HG03521 (cell line): ENCODE data around the gene FBXW5.

Experiments
- ATAC-seq: cut with Tn5 transposase; IDR thresholded peaks from one replicate; pipeline ENCODE4 v1.9.1; 2021; ENCODE audit warnings: mild to moderate bottlenecking, moderate library complexity; ENCODE audit not compliant: unreplicated experiment

Gene FBXW5

DNA sequence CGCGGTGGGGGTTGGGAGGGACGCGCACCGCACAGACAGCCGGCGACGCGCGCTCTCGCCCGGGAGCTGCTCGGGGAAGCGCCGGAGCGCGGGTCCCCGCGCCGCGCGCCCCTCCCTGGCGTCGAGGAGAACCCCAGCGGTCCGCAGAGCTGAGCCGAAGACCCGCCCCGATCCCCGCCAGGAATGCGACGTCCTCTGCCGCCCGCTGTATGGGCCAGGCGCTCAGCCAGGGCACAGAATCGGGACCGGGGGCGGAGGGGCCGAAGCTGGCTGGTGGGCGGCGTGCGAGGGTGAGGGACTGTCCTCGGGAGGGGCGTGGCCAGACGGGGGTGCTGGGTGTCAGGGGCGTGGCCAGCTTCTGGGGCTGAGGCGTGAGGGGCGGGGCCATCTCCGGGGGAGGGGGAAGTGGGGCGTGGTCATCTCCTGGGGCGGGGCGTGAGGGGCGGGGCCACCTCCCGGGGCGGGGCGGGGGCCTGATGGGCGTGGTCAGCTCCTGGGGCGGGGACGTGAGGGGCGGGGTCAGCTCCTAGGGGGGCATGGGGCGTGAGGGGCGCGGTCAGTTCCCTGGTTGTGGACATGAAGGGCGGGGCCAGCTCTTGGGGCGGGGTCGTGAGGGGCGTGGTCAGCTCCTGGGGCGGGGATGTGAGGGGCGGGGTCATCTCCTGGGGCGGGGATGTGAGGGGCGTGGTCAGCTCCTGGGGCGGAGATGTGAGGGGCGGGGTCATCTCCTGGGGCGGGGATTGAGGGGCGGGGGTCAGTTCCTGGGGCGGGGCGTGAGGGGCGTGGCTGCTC is 33.7 kb upstream of the FBXW5 start:
- ATAC-seq, result no peak

DNA sequence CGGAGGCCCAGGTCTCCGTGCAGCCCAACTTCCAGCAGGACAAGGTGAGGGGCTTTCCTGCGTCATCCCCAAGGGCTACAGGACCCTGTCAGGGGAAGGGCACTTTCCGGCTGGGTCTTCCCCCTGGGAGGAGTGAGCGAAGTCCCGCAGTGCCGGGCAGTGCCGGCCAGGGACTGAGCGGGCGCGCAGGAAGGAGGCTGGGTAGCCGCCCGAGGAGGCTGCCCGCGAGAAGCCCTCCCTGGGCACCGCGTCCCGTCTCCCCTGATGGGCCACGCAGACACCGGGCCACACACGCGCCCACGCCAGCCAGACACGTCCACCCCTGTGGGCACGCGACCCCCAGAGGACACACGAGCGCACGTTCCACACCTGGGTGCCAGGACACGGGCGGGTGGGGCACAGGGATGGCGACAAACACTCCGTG is 33.1 kb upstream of the FBXW5 start:
- no peak for ATAC-seq

DNA sequence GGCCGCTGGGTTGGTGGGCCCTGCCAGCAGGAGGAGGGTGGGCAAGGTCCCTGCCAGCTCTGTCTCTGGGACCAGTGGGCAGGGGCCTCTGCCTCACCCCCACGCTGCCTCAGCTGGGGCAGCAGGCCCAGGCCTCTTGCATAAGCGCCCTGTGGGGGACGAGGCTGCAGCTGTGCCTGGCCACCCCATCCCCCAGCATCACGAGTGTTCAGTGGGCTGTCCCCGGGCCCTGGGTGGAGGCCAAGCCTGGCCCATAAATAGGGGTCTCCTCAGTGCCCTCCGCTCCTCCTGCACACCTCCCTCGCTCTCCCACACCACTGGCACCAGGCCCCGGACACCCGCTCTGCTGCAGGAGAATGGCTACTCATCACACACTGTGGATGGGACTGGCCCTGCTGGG is 32.7 kb upstream of the FBXW5 start, which contains the start of gene PTGDS:
Gene PTGDS, plus strand, starts transcription at position 282 of the 400 bp plus-strand sequence. Its CDS starts 75 bp downstream, at position 357.
- no peak for ATAC-seq

DNA sequence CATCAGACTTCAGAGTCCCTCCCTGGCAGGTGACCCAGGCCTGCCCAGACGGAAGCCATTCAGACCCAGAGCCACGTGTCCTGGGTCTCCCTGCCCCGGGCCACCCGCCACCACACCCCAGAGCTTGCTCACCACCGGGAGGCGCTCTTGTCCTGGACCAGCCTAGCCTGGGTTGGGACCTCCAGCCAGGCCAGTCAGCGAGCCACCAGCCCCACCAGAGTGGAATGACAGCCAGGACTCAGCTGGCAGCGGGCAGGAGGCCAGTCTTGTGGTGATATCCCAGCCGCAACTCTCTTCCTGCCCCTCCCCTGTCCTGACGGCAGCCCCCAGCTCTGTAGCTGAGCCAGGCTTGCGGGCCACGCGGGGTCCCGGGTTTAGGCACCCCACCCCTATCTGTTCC is 31.1 kb upstream of the FBXW5 start:
- ATAC-seq, result no peak

GRCh38 chr9:136974817-136975535 is 30.4 kb upstream of the FBXW5 start:
- no peak for ATAC-seq

DNA sequence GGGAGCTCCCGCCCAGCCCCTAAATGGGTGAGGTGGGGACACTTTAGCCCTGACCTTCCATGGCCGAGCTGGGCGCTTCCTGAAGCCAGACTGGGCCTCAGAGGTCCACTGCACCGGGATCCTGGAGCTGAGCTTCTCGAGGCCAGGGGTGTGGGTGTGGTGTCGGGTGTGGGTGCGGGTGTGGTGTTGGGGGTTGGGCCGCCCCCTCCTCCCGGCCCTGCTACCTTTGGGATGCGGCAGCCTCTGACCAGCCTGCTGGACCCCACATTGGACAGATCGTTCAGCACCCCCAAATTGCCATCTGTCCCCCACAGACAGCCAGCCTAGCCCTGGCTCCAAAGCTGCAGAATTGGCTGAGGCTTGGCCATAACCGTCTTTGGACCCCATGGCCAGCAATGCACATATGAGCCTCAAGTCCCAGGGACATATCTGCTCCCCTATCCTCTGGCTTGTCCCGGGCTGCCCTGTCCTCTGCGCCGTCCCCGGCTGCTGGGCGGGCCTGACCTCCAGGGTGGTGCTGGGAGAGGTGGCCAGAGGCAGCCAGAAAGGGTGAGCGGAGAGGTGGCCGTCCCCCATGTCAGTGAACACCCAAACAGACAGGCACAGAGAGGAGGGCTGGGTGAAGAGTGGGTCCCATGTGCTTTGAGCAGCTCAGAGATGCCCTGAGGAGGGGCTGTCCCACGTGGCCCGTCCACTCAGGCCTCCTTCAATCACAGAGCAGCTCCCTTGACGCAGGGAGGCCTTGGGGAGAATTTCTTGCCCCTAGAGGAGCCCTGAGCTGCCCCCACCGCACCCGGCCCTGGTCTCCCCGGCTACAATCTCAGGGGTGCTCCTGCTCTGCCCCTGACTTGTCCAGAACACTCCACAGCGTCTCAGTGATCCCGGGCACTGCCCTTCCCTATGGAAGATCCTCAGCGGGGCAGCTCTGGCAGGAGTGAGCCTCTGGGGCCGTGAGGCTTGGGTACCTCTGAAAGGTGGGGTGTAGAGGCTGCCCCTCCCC is 29.4 kb upstream of the FBXW5 start:
- no peak for ATAC-seq

GRCh38 chr9:136972743-136973142 is 28.2 kb upstream of the FBXW5 start:
- no peak for ATAC-seq

GRCh38 chr9:136972335-136972734 is 27.8 kb upstream of the FBXW5 start:
- no peak for ATAC-seq

DNA sequence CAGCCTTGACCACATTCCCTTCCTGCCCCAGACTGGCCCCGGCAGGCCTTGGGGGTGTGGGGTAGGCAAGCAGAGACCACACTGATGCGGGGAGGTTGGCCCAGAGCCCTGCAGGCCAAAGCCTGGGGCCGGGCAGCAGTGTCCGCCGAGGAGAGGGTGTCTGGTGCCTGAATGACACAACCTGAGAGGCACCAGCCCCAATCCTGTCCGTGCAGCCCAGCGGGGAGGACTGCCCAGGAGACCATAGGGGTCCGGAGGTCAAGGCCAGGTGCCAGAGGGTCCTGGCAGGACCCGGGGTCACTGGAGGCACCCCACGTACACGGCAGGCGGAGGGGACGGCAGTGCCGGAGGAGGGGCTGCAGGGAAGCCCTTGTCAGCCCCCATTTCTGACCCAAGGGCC is 27.2 kb upstream of the FBXW5 start:
- ATAC-seq, result no peak

DNA sequence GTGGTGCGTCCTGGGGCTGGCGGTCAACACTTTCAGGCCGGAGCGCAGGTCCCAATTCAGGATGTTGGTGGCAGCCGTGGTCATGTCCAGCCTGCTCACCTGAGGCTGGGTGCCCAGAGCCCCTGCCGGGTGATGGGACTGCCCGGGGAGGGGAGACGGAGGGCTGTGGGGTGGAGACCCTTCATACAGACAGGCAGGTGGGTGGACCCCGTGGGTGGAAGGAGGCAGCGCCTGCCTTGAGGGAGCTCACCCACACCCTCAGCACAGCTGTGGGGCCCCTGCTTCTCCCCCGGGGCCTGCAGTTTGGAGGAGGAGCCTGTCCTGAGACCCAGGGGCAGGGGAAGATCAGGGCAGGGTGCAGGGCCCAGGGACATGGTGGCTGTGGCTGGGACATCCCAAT is 25.8 kb upstream of the FBXW5 start:
- no peak for ATAC-seq

DNA sequence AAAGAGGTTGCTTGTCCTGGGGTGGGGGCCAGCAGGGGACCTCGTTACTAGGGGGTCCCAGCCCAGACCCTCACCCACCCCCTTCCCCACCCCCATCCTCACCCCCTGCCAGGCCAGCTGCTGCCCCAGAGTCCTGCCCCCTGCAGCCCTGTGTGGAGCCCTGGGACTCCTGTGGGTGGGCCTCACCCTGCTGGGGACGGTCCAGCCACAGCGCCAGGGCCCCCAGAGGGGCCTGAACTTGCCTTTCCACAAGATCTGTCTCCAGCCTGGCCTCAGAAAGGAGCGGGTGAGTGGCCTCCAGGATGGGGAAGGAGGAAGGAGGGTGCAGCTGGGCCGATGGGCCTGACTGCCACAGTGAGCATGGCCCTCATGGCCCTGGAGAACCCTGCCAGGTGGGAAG is 25.2 kb upstream of the FBXW5 start:
- no peak for ATAC-seq

- no peak for ATAC-seq
Observed at GRCh38 chr9:136969150-136969549, 24.6 kb upstream of the FBXW5 start.

- ATAC-seq, result no peak
Observed at GRCh38 chr9:136968333-136969127, 24.0 kb upstream of the FBXW5 start.

- ATAC-seq, result no peak
Observed at GRCh38 chr9:136965771-136966484, 21.4 kb upstream of the FBXW5 start.

DNA sequence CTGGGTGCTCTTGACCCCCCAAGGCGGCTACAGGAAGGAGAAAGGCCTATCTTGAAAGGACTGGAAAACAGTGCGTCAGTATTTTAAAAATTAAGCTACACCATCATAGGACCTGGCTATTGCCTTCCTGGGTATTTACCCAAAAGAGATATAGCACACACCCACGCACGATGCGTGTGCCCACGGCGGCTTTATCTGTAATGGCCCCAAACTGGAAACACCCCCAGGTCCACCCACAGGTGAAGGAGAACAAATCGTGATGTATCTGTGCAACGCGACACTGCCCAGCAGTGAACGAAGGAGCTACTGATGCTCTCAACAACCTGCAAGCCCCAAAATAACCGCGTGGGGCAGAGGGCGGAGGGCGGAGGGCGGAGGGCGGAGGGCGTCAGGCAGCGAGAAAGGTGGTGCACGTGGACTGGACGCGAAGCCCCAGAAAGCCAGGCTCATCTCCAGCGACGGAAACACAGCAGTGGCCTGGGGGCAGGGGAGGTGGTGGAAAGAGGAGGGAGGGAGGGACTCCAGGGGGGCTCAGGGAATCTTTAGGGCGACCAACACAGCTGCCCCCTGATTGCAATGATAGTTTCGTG is 20.4 kb upstream of the FBXW5 start:
- no peak for ATAC-seq

GRCh38 chr9:136964171-136964689 is 19.7 kb upstream of the FBXW5 start:
- ATAC-seq, result no peak

GRCh38 chr9:136963751-136964150 is 19.2 kb upstream of the FBXW5 start:
- ATAC-seq, result no peak

GRCh38 chr9:136963341-136963740 is 18.8 kb upstream of the FBXW5 start:
- ATAC-seq, result no peak

DNA sequence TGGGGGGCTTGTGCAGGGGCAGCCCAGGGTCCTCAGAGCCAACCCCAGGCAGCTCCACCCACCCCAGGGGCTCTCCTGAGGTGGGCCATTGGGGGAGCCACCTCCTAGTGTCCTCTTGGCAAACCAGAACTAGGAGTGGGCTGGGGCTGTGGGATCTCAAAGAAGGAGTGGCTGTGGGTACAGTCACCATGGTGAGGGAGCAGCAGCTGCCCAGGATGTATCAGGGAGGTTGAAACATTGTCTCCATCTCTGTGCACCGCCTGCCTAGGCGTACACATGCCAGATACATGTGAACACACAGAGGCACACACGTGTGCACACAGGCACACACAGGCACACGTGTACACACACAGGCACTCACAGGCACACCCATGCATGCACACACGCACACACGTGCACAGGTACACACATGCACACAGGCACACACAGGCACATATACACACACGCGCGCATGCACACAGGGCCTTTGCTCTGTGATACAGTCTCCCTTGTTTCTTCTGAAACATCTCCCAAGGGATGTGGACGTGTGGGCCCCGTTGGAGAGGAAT is 18.2 kb upstream of the FBXW5 start:
- no peak for ATAC-seq
